Vagina (tissue), 2 donors: Measurements from ENCODE around the gene CREBBP. TPM values are rescaled to one million over a fixed set of nuclear protein-coding genes. Genes with fewer than 3 reads are reported as not detected.

Source experiments
- DNase-seq, 2 donors: peaks; one replicate each; pipeline ENCODE4 v3.0.0-alpha.2; 2017; ENCODE audit errors: extremely low spot score in 2 of 2
- H3K27ac ChIP-seq: fragments of 200-600 bp; sonication (generic); one replicate; pipeline ENCODE4 v1.5.1; 2019
- H3K27me3 ChIP-seq: fragments of 200-600 bp; sonication (generic); one replicate; pipeline ENCODE4 v1.5.1; 2019
- H3K36me3 ChIP-seq, 2 donors: fragments of 200-600 bp; sonication (generic); one replicate each; pipeline ENCODE4 v1.5.1; 2017 to 2019
- H3K4me1 ChIP-seq: fragments of 200-600 bp; sonication (generic); one replicate; pipeline ENCODE4 v1.5.1; 2019
- H3K4me3 ChIP-seq, 2 donors: fragments of 200-600 bp; sonication (generic); 1 replicate in 1 of 2; 2 replicates in 1 of 2; pipeline ENCODE4 v1.5.1; 2016 to 2019
- H3K9me3 ChIP-seq: fragments of 200-600 bp; sonication (generic); one replicate; pipeline ENCODE4 v1.5.1; 2019
- CTCF ChIP-seq, 3 experiments: fragments of 450-650 bp in 2 of 3; fragments of 200-600 bp in 1 of 3; sonication (generic) in 1 of 3; IDR thresholded peaks; one replicate each; pipeline ENCODE4 v1.5.1; 2017 to 2019; ENCODE audit warnings: antibody characterized with exemption in 3 of 3, mild to moderate bottlenecking in 2 of 3, moderate library complexity in 2 of 3
- POLR2A ChIP-seq, 2 donors: fragments of 450-650 bp; IDR thresholded peaks; one replicate each; pipeline ENCODE4 v1.6.1; 2017; ENCODE audit warnings: antibody characterized with exemption in 2 of 2, mild to moderate bottlenecking in 2 of 2, moderate library complexity in 2 of 2
- POLR2AphosphoS5 ChIP-seq, 2 donors: sonication (generic); formaldehyde crosslinking; IDR thresholded peaks; one replicate each; pipeline ENCODE4 v1.9.0; 2017; ENCODE audit warnings: antibody characterized with exemption in 2 of 2, mild to moderate bottlenecking in 2 of 2, low read depth in 1 of 2; ENCODE audit not compliant: insufficient read depth in 1 of 2
- intact Hi-C: fragments of 100-400 bp; cut with DNase I; formaldehyde crosslinking; loops from one replicate; pipeline ENCODE4 v1.15.1; 2023
- total RNA-seq: library from RNA; depleted of rRNA; stranded (reverse); fragments of >200 nt; gene quantifications from one replicate; pipeline ENCODE4 v1.2.3, GENCODE V29; 2016

Gene CREBBP
- total RNA-seq, 1 donor from 2014 or later: 102 TPM

DNA sequence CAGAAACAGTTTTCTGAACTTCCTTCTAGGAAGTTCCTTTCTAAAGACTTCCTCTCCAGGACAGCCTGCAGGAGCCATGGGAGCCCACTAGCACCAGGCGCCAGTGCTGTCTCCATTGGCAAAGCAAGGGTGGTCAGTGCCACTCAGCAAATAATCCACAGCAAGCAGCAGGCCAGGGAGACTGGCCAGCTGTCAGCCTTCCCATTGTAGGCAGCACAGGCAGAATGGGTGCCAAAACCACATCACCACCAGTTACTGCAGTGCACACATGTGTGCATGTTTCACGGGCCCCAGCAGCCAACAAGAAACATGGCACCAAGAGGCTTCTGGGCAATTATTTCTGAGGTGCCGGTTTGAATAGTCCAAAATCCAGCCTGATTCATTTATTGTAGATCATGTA, 199.3 kb downstream of the CREBBP start:
- no peak for DNase-seq
- Histone ChIP-seq H3K27ac (no peak overlapping the region), H3K9me3 (no peaks in the 10 kb centered on the region), H3K4me1 (no peaks in the 10 kb centered on the region), H3K4me3 (no peak overlapping the region), H3K36me3 (peaks cover 0 to 52% of the 10 kb centered on the region in 2 donors), H3K27me3 (no peaks in the 10 kb centered on the region)
- TF ChIP-seq POLR2A (IDR thresholded peaks at IDR 0.05) (no peak), POLR2AphosphoS5 (IDR thresholded peaks at IDR 0.05; ENCODE audit: insufficient read depth in 1 of 2, low read depth in 1 of 2) (no peak), CTCF (IDR thresholded peaks at IDR 0.05) (no peak)
- intact Hi-C loops: loop anchor here (1.0 kb wide), 1 partner anchor 21 kb away; no protein-coding TSS in a partner anchor

- no peak for TF ChIP-seq POLR2AphosphoS5 (IDR thresholded peaks at IDR 0.05; ENCODE audit: insufficient read depth in 1 of 2, low read depth in 1 of 2)
- TF ChIP-seq CTCF (IDR thresholded peaks at IDR 0.05): no peak
- no peak for TF ChIP-seq POLR2A (IDR thresholded peaks at IDR 0.05)
- H3K9me3 ChIP-seq: no peaks in the 10 kb centered on the region
- no peaks in the 10 kb centered on the region for H3K4me1 ChIP-seq
- H3K27ac ChIP-seq: no peak overlapping the region
- H3K36me3 ChIP-seq: peaks cover 0 to 53% of the 10 kb centered on the region in 2 donors
- intact Hi-C loops: no loop called here
- H3K4me3 ChIP-seq: no peak overlapping the region
- DNase-seq: no peak
- H3K27me3 ChIP-seq: no peaks in the 10 kb centered on the region
These were observed 202.5 kb downstream of the CREBBP start for GRCh38 chr16:3677994-3678393.

GRCh38 chr16:3675601-3676130, 204.8 kb downstream of the CREBBP start:
- DNase-seq: no peak
- intact Hi-C loops: no loop called here
- no peak overlapping the region for H3K27ac ChIP-seq
- no peaks in the 10 kb centered on the region for H3K27me3 ChIP-seq
- peaks cover 0 to 51% of the 10 kb centered on the region in 2 donors for H3K36me3 ChIP-seq
- TF ChIP-seq POLR2A (IDR thresholded peaks at IDR 0.05) (no peak), CTCF (IDR thresholded peaks at IDR 0.05) (no peak), POLR2AphosphoS5 (IDR thresholded peaks at IDR 0.05; ENCODE audit: insufficient read depth in 1 of 2, low read depth in 1 of 2) (no peak)
- H3K4me3 ChIP-seq: no peak overlapping the region
- H3K9me3 ChIP-seq: no peaks in the 10 kb centered on the region
- no peaks in the 10 kb centered on the region for H3K4me1 ChIP-seq

Other genes with a start within 250 kb of the CREBBP start
- 50.3 TPM for gene DNASE1, start 226.0 kb downstream of the CREBBP start, total RNA-seq
- gene TRAP1, start 163.2 kb downstream of the CREBBP start, total RNA-seq: 111 TPM
- 16.9 TPM for gene ADCY9, start 235.7 kb upstream of the CREBBP start, total RNA-seq